Activated naive CD8-positive, alpha-beta T cell treated with anti-CD3 and anti-CD28 coated beads, Interleukin-2, amount 50 U/mL, for 16 hours (primary cell): Measurements from ENCODE around the gene C5orf58.

Experiments
- DNase-seq: peaks from one replicate; pipeline ENCODE4 v3.0.0-alpha.2; 2020; ENCODE audit warnings: low read depth, low spot score

Gene C5orf58

DNA sequence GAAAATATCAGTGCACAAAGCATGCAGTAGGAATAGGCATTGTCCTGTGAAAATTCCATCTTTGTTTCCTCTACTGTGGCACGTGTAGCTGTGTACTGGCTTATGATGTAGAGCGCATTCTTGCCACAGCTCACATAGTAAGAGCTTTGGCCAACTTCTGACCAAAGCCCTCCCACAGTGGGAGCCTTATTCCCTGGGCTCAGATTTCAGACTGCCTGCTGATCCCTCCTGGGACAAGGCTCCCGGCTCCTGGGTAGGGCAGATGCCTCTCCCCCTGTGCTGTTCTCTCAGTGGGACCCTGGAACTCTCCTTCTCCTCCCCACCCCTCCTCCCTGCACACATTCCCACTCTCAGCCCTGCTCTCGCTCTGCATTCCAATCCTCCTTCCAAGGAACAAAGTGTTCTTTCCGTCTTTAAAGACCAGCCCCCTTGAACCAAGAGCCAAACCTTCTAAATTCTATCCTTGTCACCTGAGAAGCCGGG, 47.3 kb downstream of the C5orf58 start:
- no peak for DNase-seq

DNA sequence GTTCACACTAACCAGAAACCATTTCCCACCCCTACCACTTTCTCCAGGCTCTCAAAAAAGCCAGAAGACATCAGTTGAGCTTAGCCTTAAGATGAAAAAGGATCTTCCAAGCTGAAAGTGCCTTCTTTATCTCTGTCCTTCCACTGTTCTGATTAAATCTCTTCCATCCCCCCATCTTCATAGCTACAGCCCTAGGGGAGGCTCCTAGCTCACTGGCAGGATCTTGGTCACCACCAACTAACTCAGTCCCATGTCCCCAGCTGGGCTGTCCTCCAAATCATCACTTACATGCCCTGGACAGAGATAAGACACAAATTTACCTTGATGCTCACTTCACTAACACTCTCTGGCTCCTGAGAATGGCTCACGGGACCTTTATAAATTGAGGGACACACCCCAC, 50.5 kb downstream of the C5orf58 start:
- DNase-seq = no peak

DNA sequence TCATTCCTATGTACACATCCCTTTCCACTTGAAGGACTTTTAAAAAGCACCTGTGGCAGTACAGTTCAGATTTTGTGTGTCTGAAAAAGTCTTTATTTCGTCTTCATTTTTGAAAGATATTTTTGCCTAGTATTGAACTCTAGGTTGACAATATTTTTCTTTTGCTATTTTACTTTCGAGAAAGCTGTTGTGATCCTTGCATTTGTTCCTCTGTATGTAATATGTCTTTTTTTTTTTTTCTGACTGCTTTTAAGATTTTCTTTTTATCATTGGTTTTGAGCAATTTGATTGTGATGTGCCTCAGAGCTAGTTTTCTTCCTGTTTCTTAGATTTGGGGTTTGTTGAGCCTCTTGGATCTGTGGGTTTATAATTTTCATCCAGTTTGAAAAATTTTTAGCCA, 51.4 kb downstream of the C5orf58 start:
- DNase-seq = no peak

DNA sequence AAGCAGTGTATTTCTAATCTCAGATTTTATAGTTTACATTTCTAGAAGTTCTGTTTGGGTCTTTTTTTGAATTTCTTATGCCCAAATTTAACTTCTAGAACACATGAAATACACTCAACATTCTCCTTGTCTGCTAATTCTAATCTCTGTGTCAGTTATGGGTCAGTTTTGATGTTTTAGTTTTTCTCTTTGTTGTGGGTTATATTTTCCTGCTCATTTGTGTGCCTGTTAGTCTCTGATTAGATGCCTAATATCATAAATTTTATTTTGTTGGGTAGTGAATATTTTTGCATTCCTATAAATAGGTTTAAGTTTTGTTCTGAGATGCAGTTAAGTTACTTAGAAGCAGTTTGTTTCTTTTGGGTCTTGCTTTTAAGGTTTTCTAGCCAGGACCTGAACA, 52.4 kb downstream of the C5orf58 start:
- no peak for DNase-seq

DNA sequence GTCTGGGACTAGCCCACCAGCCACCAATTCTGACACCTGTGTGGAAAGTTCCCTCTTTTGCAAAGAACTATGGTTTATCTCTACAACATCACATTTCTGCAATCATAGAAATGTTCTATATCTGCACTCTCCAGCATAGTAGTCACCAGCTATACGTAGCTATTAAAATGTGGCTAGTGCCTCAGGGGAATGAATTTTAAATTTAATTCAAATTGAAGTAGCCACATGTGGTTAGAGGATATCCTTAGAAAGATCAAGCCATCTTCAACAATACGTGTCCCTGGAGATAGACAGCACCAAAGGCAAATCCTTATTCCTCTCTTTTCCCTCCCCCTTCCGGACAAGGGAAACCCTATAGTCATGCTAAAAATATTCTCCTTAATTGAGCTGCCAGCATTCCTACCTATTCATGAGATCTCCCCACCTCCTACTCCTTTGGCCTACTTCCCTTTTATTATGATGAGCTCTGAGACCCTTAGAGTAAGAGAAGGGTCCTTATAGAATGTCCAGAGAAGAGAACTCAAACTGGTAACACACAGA, 53.7 kb downstream of the C5orf58 start:
- DNase-seq = no peak

DNA sequence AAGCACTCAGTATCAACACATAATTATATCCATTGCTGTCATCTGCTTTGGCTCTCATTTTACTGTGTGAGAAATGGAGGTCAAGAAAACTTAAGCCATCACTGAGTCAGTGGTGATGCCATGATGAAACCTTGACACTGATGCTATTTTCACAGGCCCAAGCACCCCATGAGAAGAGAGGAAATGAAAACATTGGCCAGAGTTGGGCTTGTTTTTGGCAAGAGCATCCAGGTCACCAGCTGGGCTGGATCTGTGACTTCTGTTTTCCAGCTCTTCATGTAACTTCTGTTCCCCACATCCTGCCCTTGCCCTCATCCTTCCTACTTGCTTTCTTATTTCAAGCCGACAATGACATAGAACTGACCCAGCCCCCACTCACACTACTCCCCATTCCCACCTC, 54.7 kb downstream of the C5orf58 start:
- no peak for DNase-seq

DNA sequence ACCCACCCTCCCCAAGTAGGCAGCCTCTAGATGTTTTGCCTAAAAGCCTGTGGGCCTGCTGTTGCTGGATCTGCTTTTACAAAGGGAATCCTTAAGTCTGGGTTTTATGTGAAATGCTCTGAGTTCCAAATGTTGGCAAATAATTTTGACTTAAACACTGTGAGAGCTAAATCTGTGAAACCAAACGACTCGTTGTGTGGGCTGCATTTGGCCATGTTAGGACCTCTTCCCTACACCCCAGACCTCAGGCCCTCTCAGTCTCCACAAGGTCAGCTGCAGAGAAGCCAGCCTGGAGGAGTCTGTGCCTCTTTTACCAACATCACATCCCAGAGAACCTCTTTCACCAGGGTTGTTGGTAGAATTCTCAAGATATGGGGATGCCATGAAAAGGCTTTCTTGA, 55.4 kb downstream of the C5orf58 start:
- DNase-seq = no peak

DNA sequence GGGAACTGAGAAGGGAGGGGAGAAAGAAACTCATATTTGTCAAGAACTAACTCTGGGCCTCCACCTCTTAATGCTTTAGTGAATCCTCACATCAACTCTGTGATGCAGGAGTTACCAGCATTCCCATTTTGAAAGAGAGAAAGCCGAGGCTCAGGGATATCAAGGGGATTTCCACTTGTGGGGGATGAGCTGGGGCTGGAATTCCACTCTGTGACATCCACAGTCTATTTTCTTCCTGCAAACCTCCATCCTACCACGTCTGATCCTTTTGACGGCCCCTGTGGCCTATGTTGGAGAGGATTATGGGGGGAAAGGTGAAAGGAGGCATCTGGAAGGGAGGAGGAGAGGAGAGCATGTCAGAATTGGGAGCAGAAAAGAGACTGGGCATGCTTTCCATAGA, 55.8 kb downstream of the C5orf58 start:
- DNase-seq = no peak

DNA sequence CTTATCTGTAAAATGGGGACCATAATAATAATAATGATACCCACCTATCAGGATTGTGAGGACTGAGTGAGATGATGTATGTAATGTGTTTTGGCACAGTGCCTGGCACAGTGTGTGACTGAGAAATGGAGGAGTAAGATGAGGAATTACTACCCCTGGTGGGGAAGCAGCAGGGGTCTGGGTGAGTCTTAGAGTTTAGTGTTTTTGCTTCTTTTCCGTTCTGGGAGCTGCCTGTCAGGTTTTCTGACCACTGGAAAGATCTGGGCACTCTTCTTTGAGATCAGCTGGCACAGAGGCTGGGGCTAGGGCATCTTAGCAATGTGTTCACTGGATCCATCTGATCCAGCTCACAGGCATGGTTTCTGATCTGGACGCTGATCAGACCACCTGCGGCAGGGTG, 56.3 kb downstream of the C5orf58 start:
- DNase-seq = no peak

DNA sequence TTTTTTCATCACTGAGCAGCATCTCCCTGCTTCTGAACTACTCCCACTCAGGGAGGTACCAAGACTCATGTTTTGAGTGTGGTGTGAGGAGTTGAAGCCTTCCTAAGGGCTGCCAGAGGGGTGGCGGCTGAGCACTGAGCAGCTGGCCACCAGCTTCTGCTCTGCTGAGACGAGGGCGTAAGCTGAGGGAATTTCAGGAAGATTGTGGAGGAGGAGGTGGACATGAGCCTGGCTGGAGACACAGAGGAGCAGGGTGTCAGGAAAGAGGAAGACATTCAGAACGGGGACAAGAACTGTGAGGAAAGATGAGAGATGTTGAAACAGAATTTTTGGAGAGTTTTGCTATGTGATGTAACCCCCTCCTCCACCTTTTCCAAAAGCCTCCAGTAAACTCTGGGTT, 57.0 kb downstream of the C5orf58 start:
- DNase-seq = no peak

DNA sequence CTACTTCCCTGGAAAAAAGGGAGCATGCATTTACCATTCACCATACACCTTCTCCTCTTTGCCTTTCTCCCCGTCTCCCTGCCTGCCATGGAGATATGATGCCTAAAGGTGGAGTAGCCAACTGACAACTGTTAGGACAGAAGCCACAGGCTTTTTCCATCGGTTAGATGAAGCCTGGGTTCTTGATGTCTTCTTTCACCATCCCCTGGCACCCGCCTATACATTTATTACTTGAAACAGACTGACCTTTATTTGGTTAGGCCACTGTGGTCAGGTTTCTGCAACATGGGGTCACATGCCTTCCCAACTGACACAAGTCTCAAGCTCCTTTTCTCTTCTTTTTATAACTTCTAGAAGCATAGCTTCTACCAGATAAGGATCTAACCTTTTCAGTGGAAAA, 57.7 kb downstream of the C5orf58 start:
- DNase-seq = no peak

DNA sequence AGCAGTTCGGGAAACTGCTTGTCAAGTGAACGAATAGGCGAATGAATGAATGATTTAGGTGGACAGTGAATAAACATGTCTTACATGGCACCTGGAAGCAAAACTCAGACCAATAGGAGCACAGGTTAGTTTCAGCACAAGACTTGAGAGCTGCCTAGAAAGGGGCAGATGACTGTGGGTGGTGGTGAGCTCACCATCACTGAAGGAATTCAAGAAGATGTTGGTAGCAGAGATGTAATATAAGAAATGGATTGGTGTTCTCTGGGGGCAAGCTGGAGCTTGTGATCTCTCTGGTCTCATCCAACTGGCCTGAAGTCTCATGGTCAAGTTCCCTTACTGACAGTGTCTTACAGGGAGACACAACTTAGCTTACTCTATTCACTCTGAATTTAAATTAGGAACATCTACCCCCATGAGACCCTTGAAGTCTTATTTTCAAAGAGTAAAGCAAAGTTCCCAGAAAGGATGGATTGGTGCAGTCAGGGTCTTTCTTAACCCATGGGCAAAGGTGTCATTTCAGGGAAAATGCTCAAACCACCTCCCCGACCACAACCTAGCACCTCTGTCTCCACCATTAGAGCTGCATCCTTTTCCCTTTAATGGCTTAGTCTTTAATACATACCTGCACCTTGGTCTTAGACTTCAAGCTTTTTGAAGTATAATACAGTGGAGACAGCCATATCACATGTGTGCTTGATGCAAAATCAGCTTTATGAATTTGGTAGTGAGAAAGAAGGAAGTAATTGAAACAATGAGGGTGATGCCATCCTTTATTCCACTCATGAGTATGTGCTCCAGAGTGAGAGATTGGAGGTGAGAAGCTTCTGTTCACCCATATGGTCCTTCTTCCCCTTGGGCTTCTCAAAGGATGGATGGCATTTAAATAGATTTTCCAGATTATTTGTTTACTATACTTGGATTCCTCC, 59.7 kb downstream of the C5orf58 start:
- DNase-seq = no peak

DNA sequence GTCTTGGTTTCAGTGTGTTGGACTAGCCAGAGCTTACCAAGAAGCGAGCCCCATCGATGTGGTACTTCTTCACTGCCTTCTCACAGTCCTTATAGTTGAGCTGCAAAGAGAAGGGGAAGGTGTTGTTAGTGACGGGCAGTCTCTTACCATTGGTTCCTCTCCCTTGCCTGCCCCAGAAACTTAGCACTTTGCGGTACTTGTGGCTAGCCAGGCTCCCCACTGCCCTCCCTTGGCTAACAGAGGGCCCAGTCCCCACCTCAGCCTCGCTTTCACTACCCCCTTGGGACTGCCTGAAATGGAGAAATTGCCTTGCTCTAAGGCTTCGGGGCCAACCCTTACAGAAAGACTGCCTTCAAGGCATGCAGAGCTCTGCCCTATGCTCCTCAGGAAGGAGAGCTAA, 60.5 kb downstream of the C5orf58 start:
- no peak for DNase-seq

DNA sequence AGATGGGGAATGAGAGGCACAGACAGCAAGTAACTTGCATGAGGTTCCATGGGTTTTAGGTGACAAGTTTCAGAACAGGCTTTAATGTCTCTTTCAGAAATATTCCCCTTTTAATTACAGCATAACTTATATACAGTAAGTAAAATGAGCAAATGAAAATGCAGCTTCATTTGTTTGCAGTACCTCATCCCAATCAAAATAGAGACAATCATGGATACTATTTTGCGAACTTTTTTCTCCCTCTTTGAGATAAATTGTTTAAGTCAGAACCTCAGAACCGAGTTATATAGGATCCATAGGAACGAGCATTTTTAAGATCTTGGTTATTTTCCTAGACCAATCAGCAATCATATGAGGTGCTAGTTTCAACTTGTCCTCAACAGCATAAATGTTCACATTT, 61.3 kb downstream of the C5orf58 start:
- DNase-seq = no peak

DNA sequence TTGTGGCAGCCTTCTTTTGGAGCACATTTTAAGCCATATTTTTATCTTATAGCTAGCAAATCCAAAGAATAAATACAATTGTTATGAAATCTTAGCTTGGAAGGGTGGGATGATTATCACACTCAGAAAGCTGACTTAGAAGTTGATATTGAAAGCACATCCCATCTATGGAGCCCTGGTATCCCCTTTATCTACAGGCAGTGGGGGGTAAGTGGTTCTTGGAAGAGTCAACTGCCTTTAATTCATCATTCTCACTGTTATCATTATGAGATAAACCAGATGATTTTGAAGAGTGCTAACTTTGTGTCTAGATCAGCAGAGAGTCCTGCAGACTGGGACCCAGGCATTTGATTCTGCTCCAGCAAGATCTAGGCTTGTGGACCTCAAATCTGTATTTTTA, 61.8 kb downstream of the C5orf58 start:
- no peak for DNase-seq
